ENCODE measurements around the gene BRMS1L. TPM values are rescaled to one million over a fixed set of nuclear protein-coding genes. Genes with fewer than 3 reads are reported as not detected.

BRMS1L gene
- total and polyA plus RNA-seq, 10 of the 15 experiments (the other 5 are each of a cell fraction or from before 2014, with no cell fraction given) = 5.3 to 26.7 (median 8.3) TPM

- TF ChIP-seq ZBTB11 (CRISPR knock-in tag; IDR thresholded peaks at IDR 0.05) (no peak), MEF2A (IDR thresholded peaks at IDR 0.05; ENCODE audit: insufficient read depth, low read depth, low read length) (peak; percentile 98), BHLHE40 (IDR thresholded peaks at IDR 0.05; ENCODE audit: borderline replicate concordance in 1 of 2, low read depth in 2 of 2, low read length in 1 of 2) (peak; percentile 87 to 90), POLR2AphosphoS5 (IDR thresholded peaks at IDR 0.05; ENCODE audit: low read length) (no peak; the same call in 1 of the 2 replicates), REST (IDR thresholded peaks at IDR 0.05; ENCODE audit: low read depth, low read length) (no peak), SUZ12 (IDR thresholded peaks at IDR 0.05; ENCODE audit: unreplicated experiment) (no peak), E2F8 (IDR thresholded peaks at IDR 0.05; ENCODE audit: low read depth, partially characterized antibody) (peak; percentile 28), IKZF1 (conservative IDR thresholded peaks at IDR 0.05) (peak; percentile 90), POU2F2 (IDR thresholded peaks at IDR 0.05; ENCODE audit: borderline replicate concordance, low read depth, low read length) (peak; percentile 87; the same call in 2 of the 3 replicates), SRF (IDR thresholded peaks at IDR 0.05; ENCODE audit: low read depth in 2 of 2, low read length in 2 of 2) (0 out of 4 replicates have a peak, but pooled peaks of 1 of the 2 experiments have one; percentile 34), ZNF687 (IDR thresholded peaks at IDR 0.05) (no peak), MTA2 (IDR thresholded peaks at IDR 0.05; ENCODE audit: low read depth) (peak; percentile 94), NR2F1 (conservative IDR thresholded peaks at IDR 0.05) (peak; percentile 88), KDM1A (IDR thresholded peaks at IDR 0.05; ENCODE audit: borderline replicate concordance) (no peak), CBX5 (IDR thresholded peaks at IDR 0.05; ENCODE audit: low read depth) (peak; percentile 71; the same call in 1 of the 2 replicates)
Measured at GRCh38 chr14:35855876-35856481, 29.8 kb downstream of the BRMS1L start (continued).
